T-helper 17 cell (primary cell): ENCODE results near the gene CSNK1G1. TPM values are rescaled to one million over a fixed set of nuclear protein-coding genes. Genes with fewer than 3 reads are reported as not detected.

ENCODE experiments used
- ATAC-seq: fragments of 150-1000 bp; cut with Tn5 transposase; 2 replicates; pipeline ENCODE4 v1.10.0; 2021; ENCODE audit warnings: mild to moderate bottlenecking, moderate library complexity
- DNase-seq, 3 donors: peaks; one replicate each; pipeline versions ENCODE4 v3.0.0 to v3.0.0-alpha.2; 2020 to 2021
- H3K9me3 ChIP-seq: one replicate; pipeline ENCODE4 v1.7.0; 2013; ENCODE audit warnings: low read length, mild to moderate bottlenecking; ENCODE audit not compliant: control insufficient read depth, poor library complexity, severe bottlenecking
- H3K27ac Mint-ChIP-seq: one replicate; pipeline ENCODE4 v1.8.0; 2022; ENCODE audit warnings: mild to moderate bottlenecking, moderate library complexity, mixed read lengths
- H3K27me3 Mint-ChIP-seq: one replicate; pipeline ENCODE4 v1.8.0; 2022; ENCODE audit warnings: mixed read lengths
- H3K36me3 Mint-ChIP-seq: one replicate; pipeline ENCODE4 v1.8.0; 2022; ENCODE audit warnings: low read depth, mixed read lengths
- H3K4me1 Mint-ChIP-seq: one replicate; pipeline ENCODE4 v1.8.0; 2022; ENCODE audit warnings: mild to moderate bottlenecking, mixed read lengths
- H3K4me3 Mint-ChIP-seq: one replicate; pipeline ENCODE4 v1.8.0; 2022; ENCODE audit warnings: mild to moderate bottlenecking, moderate library complexity, mixed read lengths
- total RNA-seq, 4 donors: library from RNA in 2 of 4; stranded (reverse) in 2 of 4; gene quantifications; one replicate each; pipeline ENCODE4 v1.2.3 and lab custom pipeline; 2022 to 2026

CSNK1G1 gene
- total RNA-seq, 2 donors from 2014 or later = 23.2 to 25.5 TPM

DNA sequence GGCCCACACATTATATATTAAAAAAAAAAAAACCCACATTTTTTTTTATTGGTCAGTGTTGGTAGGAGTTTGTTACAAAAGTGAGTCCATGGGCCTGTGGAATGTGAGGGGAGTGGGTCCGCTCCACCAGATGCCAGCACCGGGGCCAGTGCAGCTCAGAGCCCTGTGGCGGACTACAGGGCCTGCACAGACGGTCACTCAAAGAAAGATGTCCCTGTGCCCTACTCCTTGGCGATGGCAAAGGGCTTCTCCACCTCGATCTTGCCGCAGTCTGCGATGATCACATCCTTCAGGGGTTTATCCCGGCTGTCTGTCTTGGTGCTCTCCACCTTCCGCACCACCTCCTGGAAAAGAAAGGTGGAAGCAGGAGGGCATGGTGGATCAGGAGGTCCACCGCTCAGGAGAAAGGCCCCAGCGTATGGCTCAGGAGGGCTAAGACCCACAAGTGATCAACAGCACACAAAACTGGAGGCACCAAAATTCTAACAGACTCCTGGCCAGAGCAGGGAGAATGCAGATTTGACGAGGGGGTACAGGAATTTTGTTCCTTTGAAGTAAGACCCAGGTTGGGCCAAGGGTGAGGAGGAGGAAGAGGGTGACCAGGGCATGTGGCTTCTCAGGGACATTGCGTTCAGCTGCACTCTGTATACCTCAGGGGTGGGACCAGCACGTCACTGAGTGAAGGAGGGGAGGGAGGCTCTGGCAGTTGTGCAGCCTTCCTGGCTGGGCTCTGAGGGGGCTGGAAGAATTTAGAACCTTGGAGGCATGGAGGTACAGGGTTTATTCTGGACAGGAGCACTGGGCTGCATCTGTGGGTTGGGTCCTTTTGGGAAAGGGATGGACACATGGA is 199.9 kb downstream of the CSNK1G1 start:
- no peak overlapping the region for H3K4me3 Mint-ChIP-seq
- peak overlapping the region; percentile 81 for H3K27ac Mint-ChIP-seq
- peaks cover 17% of the 10 kb centered on the region for H3K36me3 Mint-ChIP-seq
- peaks cover 40% of the 10 kb centered on the region for H3K4me1 Mint-ChIP-seq
- no peaks in the 10 kb centered on the region for H3K9me3 ChIP-seq
- no peak for ATAC-seq
- peaks cover 7% of the 10 kb centered on the region for H3K27me3 Mint-ChIP-seq
- DNase-seq = no peak

DNA sequence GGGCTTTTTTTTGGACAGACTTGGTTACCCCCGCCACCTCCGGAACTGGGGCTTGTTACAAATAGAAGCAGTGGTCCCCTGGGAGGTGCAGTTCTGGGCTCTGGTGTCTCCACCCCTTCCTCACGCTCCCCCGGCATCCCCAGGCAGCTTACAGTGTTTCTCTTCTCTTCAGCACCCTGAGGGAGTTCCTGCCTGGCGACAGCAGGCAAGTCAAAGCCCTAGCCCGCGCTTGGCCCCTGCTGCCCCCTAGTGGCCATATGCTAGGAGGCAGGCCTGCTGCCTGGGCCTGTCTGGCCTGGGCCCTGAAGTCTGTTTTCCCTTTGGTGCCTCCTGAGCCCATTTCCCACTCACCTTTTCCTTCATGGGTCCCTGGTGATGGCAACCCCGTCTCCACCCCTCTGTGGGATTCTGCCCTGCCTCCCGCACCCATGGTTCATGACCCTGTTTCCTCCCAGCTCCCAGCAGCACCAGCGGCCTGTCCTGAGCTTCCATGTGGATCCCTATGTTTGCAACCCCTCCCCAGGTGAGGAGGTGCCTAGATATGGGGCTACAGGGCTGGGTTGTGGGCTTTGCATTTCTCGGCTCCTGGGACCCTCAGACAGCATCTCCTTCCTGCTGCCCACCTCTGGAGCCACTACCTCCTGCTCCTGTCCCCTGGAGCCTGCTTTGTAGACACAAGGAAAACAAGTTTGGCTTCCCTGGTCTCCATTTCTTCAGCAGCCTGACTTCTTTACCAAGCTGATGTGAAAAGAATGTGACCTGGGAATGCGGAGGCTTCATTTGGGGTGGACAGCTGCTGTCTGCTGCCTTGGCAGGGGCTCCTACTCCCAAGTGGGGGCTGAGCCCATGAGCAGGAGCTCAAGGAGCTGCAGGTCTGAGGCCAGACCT is 202.2 kb downstream of the CSNK1G1 start:
- H3K4me3 Mint-ChIP-seq = peak overlapping the region; percentile 87
- peak; percentile 90 for ATAC-seq
- peak overlapping the region; percentile 75 for H3K27ac Mint-ChIP-seq
- peaks cover 17% of the 10 kb centered on the region for H3K27me3 Mint-ChIP-seq
- peaks cover 12% of the 10 kb centered on the region for H3K36me3 Mint-ChIP-seq
- peaks cover 41% of the 10 kb centered on the region for H3K4me1 Mint-ChIP-seq
- no peaks in the 10 kb centered on the region for H3K9me3 ChIP-seq
- DNase-seq = peak; percentile 79 to 97 (median 81)

DNA sequence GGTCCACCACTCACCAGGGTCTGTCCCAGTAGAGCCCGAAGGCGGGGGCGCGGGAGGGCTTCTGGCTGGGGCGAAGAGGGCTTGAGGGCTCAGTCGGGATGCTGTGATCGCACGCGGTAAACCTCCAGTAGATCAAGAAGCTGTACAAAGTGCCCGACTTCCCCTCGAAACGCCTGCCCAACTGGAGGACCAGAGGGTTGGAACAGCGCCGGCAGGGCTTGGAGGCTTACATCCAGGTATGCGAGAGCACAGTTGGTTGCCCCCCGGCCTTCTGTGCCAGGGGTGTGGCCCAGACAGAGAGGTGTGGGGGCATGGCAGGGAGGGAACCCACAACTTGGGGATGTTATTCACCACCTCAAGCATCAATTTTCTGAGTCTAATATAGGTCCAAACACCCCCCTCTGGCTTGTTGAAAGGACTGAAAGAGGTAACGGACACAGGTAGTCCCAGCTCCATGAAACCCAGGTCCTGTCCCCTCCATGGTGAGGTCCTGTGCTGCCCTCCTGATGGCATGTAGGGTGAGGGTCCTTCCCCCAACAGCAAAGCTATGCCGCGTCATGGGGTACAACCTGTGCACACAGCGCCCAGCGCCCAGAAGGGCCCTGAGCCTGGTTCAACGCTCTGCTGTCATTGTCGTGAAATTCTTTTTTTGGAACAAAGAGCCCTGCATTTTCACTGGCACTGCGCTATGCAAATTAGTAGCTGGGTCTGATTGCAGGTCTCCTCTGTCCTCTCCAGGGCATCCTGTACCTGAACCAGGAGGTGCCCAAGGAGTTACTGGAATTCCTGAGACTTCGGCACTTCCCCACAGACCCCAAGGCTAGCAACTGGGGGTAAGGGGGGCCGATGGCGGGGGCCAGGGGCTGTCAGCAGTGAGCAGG is 203.2 kb downstream of the CSNK1G1 start:
- no peak overlapping the region for H3K27ac Mint-ChIP-seq
- peak; percentile 7 for ATAC-seq

DNA sequence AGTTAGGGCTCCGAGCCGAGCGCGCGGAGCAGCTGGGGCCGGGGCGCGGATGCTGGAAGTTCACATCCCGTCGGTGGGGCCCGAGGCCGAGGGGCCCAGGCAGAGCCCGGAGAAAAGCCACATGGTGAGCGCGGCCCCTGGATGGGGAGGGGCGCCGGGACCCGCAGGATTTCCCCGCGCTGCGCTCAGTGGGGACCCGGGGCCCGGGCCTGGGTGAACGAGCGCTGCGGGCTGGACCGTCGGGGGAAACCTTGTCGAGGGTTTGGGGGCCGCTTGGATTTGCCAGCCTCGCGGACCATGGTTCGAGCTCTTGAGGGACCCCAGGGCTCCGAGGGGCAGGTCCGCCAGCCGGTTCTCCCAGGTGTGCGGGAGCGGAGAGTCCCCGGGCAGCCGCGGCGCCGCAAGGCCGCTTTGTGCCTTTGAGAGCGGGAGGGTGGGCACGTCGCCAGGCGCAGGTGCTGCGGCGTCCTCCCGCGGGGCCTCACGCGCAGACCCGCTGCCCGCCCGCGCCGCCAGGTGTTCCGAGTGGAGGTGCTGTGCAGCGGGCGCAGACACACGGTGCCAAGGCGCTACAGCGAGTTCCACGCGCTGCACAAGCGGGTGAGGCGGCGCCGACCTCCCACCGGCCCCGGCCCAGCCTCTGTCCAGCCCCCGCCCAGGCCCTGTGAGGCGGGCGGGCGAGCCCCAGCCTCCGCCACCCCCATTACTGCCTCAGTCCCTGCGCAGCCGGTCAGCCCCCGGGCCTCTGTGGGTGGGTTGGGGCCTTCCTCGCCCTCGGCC is 204.1 kb downstream of the CSNK1G1 start, which contains the start of gene SNX22:
Gene SNX22, plus strand, starts transcription at position 5 of the 780 bp plus-strand sequence. Its CDS starts 45 bp downstream, at position 50.
- Mint-ChIP-seq H3K27me3 (peaks cover 17% of the 10 kb centered on the region), H3K4me3 (peak within 1 kb of the TSS; percentile 87), H3K4me1 (peaks cover 27% of the 10 kb centered on the region), H3K36me3 (peaks cover 5% of the 10 kb centered on the region), H3K27ac (peak within 1 kb of the TSS; percentile 43)
- ATAC-seq (peak; percentile 22), DNase-seq (peak; percentile 31 to 45 (median 32))
- H3K9me3 ChIP-seq = no peaks in the 10 kb centered on the region

More for the DNA sequence above, 203.2 kb downstream of the CSNK1G1 start:
- Mint-ChIP-seq H3K36me3 (peaks cover 5% of the 10 kb centered on the region), H3K4me1 (peaks cover 34% of the 10 kb centered on the region), H3K4me3 (peak overlapping the region; percentile 87), H3K27me3 (peaks cover 17% of the 10 kb centered on the region)
- no peak for DNase-seq
- no peaks in the 10 kb centered on the region for H3K9me3 ChIP-seq

DNA sequence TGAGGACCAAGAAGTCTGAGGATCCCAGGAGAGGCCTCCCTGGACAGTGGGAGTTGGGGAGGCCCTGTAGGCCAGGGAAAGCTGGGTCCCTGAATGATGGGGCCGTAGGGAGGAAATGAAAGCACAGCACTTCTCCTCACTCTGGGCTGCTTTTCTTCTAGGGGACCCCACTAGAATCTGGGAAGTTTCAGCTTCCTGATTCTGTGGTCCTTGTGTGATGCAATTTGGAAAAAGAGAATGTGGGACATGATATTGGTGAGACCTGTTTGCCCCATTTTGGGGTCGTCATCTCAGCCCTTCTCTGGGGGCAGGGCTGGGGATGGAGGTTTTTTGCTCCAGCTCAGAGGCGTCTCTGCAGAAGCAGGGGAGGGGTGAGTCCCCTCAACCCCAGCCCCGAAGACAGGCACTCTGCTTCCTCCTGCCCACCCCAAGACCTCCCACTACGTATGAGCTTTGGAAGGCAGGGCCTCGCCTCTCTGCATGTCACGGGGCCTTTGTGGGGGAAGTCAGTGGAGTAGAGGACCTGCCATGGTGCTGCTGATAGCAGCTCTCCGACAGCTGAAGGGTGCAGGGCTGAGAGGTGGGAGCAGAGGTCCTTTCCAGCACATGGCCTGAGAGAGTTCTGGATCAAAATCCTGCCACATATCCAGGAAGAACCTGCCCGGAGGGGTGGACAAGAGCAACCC is 205.9 kb downstream of the CSNK1G1 start:
- H3K27ac Mint-ChIP-seq = no peak overlapping the region
- DNase-seq (no peak), ATAC-seq (no peak)
- peaks cover 2% of the 10 kb centered on the region for H3K36me3 Mint-ChIP-seq
- peaks cover 27% of the 10 kb centered on the region for H3K4me1 Mint-ChIP-seq
- H3K27me3 Mint-ChIP-seq = peaks cover 17% of the 10 kb centered on the region
- H3K4me3 Mint-ChIP-seq = peak overlapping the region; percentile 13
- no peaks in the 10 kb centered on the region for H3K9me3 ChIP-seq

DNA sequence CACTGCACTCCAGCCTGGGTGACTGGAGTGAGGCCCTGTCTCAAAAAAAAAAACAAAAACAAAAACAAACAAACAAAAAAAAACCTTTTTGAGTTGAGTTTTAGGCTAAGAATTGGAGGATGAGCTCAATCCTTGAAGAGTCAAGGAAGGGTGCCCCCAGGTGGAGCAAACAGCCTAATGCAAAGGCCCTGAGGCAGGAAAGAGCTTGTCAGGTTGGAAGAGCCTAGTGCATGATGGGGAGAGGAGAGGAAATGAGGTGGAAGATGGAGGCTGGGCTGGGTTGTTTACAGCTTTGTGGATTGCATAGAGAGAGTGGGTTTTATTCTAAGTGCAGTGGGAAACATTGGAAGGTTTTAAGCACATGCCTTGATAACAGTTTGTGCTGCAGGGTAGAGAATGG is 206.5 kb downstream of the CSNK1G1 start:
- DNase-seq (no peak), ATAC-seq (no peak)
- H3K27ac Mint-ChIP-seq = no peak overlapping the region
- peaks cover 17% of the 10 kb centered on the region for H3K27me3 Mint-ChIP-seq
- peak overlapping the region; percentile 13 for H3K4me3 Mint-ChIP-seq
- H3K36me3 Mint-ChIP-seq = peaks cover 2% of the 10 kb centered on the region
- no peaks in the 10 kb centered on the region for H3K9me3 ChIP-seq
- H3K4me1 Mint-ChIP-seq = peaks cover 27% of the 10 kb centered on the region

DNA sequence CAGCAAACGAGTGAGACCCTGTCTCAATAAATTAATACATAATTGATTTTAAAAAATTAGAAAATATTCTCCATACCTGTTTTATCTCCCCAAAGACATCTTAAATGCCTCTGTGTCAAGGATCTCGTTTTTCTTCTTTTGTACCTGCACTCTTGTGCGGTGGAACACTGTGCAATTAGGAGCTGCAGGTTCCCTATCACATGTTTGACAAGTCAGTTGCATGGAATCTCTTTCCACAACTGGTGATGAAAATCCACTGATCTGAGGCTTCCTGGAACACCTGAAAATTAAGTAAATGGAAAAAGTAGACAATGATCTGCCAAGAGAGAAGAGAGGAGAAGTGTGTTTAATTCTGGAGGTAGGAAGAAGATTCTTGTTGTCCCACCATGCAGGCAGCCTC is 207.4 kb downstream of the CSNK1G1 start:
- DNase-seq (no peak), ATAC-seq (no peak)
- peaks cover 23% of the 10 kb centered on the region for H3K4me1 Mint-ChIP-seq
- no peak overlapping the region for H3K4me3 Mint-ChIP-seq
- no peaks in the 10 kb centered on the region for H3K9me3 ChIP-seq
- H3K36me3 Mint-ChIP-seq = peaks cover 2% of the 10 kb centered on the region
- H3K27ac Mint-ChIP-seq = no peak overlapping the region
- peaks cover 16% of the 10 kb centered on the region for H3K27me3 Mint-ChIP-seq

DNA sequence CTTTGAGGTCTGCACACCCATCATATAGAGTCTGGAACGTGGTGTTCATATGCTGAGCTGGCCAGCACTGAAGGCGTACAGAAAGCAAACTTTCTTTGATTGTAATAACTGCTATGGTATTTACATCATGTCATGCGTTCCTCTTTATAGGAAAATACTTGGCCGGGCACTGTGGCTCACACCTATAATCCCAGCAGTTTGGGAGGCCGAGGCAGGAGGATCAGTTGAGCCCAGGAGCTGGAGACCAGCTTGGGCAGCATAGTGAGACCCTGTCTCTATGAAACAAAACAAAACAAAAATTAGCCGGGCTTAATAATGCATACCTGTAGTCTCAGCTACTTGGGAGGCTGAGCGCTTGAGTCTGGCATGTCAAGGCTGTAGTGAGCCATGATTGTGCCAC is 207.8 kb downstream of the CSNK1G1 start:
- Mint-ChIP-seq H3K36me3 (no peaks in the 10 kb centered on the region), H3K4me3 (no peak overlapping the region), H3K4me1 (peaks cover 19% of the 10 kb centered on the region), H3K27me3 (peaks cover 12% of the 10 kb centered on the region), H3K27ac (no peak overlapping the region)
- DNase-seq (no peak), ATAC-seq (no peak)
- H3K9me3 ChIP-seq = no peaks in the 10 kb centered on the region

DNA sequence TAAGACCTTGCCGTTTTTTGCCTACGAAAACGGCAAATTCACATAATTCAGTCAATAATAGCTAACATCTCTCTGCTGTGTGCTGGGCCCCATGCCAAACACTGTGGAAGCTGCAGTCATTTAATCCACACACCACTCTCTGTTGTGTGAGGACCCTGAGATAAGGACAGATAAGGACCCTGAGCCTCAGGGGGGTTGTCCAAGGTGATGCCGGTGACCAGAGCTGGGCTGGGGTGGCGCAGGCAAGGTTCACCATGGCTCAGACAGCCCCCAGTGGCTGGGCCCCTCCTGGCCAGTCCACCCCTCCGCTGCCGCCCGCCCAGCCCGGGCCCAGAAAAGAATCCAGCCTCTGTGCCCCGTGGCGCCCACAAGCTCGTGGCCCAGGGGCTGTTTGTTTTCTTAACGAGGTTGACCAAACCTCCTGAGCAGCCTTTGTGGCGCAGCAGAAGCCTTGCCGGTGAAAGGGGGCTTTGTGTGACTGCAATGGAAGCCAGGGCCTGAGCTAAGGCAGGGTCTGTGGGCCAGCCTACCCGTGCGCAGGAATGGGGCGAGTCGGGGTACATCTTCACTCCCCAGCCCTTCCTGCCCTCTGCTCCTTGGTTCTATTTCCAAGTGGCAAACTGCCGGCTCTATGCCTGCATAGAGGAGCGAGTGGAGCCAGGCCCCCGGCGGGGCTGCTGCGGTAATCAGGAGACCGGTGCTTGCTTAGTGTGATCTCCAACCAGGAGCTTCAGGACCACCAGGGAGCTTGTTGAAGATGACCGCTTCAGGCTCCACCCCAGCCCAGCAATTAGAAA is 208.9 kb downstream of the CSNK1G1 start:
- ATAC-seq (no peak), DNase-seq (no peak)
- H3K9me3 ChIP-seq = no peaks in the 10 kb centered on the region
- no peak overlapping the region for H3K27ac Mint-ChIP-seq
- H3K4me3 Mint-ChIP-seq = peak overlapping the region; percentile 41
- no peaks in the 10 kb centered on the region for H3K36me3 Mint-ChIP-seq
- H3K27me3 Mint-ChIP-seq = peaks cover 11% of the 10 kb centered on the region
- peaks cover 17% of the 10 kb centered on the region for H3K4me1 Mint-ChIP-seq

DNA sequence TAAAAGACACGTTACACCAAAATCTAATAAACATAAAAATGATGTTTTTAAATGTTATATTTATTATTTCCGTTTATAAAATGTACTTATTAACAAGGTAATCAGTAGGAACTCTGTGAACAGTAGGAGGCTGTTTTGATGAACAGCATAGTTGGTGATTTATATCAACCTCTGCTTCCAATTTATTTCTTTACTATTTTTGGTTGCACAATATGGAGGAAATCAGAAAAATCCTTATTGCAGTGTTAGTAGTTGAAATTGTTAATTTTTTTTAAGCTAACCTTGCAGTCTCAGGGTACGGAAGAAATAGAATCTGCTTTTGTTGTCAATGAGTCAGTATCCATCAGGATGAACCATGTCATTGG is 209.5 kb downstream of the CSNK1G1 start:
- Mint-ChIP-seq H3K4me3 (no peak overlapping the region), H3K4me1 (peaks cover 19% of the 10 kb centered on the region), H3K27me3 (peaks cover 11% of the 10 kb centered on the region), H3K27ac (no peak overlapping the region), H3K36me3 (no peaks in the 10 kb centered on the region)
- ATAC-seq (no peak), DNase-seq (no peak)
- H3K9me3 ChIP-seq = no peaks in the 10 kb centered on the region

DNA sequence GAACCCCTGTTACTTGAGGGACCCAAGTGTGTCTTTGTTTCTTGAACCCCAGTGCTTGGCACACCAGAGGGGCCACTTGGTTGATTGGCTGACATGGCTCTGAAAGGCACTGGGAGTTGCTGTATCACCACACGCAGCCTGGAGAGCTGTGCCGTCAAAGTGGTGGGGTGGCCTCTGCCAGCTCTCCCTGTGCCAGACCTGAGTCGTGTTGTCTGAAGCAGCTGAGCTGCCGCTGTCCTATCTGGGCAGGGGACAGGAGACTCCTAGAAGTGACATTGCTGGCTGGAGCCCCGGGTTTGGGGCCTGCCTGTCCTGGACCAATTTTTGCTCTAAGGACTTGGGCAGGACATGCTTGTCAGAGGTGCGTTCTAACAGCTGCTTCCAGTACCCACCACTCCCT is 209.9 kb downstream of the CSNK1G1 start:
- Mint-ChIP-seq H3K4me3 (no peak overlapping the region), H3K4me1 (peaks cover 18% of the 10 kb centered on the region), H3K27ac (no peak overlapping the region), H3K36me3 (no peaks in the 10 kb centered on the region), H3K27me3 (peaks cover 10% of the 10 kb centered on the region)
- H3K9me3 ChIP-seq = no peaks in the 10 kb centered on the region
- ATAC-seq (no peak), DNase-seq (no peak)
